Small intestine (tissue), 7 donors: ENCODE results near the gene CAGE1. TPM values are rescaled to one million over a fixed set of nuclear protein-coding genes. Genes with fewer than 3 reads are reported as not detected.
"Not testable (repeated sequence)": the region's sequence is repeated elsewhere in the genome, so short reads cannot be mapped to it uniquely, and the experiment has no call there.

Source experiments
- DNase-seq, 2 donors: peaks; one replicate each; pipeline versions ENCODE4 v3.0.0 to v3.0.0-alpha.2; 2013
- FAIRE-seq: peaks from 2 replicates; lab custom pipeline; 2012; peaks lifted over from hg19 to GRCh38; lab: Jason Lieb, UNC
- H3K27ac ChIP-seq, 3 donors: one replicate each; pipeline ENCODE4 v1.5.1; 2013; ENCODE audit warnings: low read length in 2 of 3, mild to moderate bottlenecking in 2 of 3, control low read depth in 1 of 3, inconsistent platforms in 1 of 3, low read depth in 1 of 3, moderate library complexity in 1 of 3
- H3K27me3 ChIP-seq, 3 donors: one replicate each; pipeline ENCODE4 v1.6.1; 2013; ENCODE audit warnings: low read length in 3 of 3, inconsistent platforms in 1 of 3; ENCODE audit not compliant: control insufficient read depth in 3 of 3, insufficient read depth in 3 of 3
- H3K36me3 ChIP-seq, 3 donors: one replicate each; pipeline ENCODE4 v1.6.1; 2013; ENCODE audit warnings: low read length in 3 of 3, inconsistent platforms in 1 of 3, low read depth in 1 of 3, mild to moderate bottlenecking in 1 of 3, moderate library complexity in 1 of 3; ENCODE audit not compliant: control insufficient read depth in 3 of 3, insufficient read depth in 2 of 3
- H3K4me1 ChIP-seq, 3 donors: one replicate each; pipeline ENCODE4 v1.6.1; 2013; ENCODE audit warnings: low read length in 2 of 3, inconsistent platforms in 1 of 3, low read depth in 1 of 3, mild to moderate bottlenecking in 1 of 3, moderate library complexity in 1 of 3; ENCODE audit not compliant: control insufficient read depth in 3 of 3, insufficient read depth in 2 of 3
- H3K4me3 ChIP-seq, 3 donors: one replicate each; pipeline ENCODE4 v1.5.1; 2013; ENCODE audit warnings: low read length in 3 of 3, control low read depth in 1 of 3, inconsistent platforms in 1 of 3, low read depth in 1 of 3, mild to moderate bottlenecking in 1 of 3, moderate library complexity in 1 of 3
- H3K9me3 ChIP-seq, 2 donors: one replicate each; pipeline ENCODE4 v1.6.1; 2013; ENCODE audit warnings: low read depth in 1 of 2, low read length in 1 of 2; ENCODE audit not compliant: control insufficient read depth in 2 of 2, insufficient read depth in 1 of 2
- WGBS, 3 donors: extraction: QIAGEN DNeasy Blood & Tissue Kit; methylation state at CpG; one replicate each; pipeline ENCODE4 v1.1.7; 2013; 5-methylcytosine and 5-hydroxymethylcytosine counted together
- polyA plus RNA-seq, 4 donors: library from polyadenylated mRNA; stranded (reverse) in 3 of 4; unstranded in 1 of 4; fragments of 200-250 nt in 3 of 4; fragments of 120-200 nt in 1 of 4; gene quantifications; one replicate each; pipeline versions ENCODE4 v1.2.1 to v1.2.3, GENCODE V29; 2013
- donor health status: healthy with polysubstance abuse.
- donor health status: control.
- donor health status: control.
- donor health status: Bipolar disorder and iron deficiency.
- donor health status: healthy.

The CAGE1 gene
- polyA plus RNA-seq, 4 donors: 0.01 TPM; not detected in 3

DNA sequence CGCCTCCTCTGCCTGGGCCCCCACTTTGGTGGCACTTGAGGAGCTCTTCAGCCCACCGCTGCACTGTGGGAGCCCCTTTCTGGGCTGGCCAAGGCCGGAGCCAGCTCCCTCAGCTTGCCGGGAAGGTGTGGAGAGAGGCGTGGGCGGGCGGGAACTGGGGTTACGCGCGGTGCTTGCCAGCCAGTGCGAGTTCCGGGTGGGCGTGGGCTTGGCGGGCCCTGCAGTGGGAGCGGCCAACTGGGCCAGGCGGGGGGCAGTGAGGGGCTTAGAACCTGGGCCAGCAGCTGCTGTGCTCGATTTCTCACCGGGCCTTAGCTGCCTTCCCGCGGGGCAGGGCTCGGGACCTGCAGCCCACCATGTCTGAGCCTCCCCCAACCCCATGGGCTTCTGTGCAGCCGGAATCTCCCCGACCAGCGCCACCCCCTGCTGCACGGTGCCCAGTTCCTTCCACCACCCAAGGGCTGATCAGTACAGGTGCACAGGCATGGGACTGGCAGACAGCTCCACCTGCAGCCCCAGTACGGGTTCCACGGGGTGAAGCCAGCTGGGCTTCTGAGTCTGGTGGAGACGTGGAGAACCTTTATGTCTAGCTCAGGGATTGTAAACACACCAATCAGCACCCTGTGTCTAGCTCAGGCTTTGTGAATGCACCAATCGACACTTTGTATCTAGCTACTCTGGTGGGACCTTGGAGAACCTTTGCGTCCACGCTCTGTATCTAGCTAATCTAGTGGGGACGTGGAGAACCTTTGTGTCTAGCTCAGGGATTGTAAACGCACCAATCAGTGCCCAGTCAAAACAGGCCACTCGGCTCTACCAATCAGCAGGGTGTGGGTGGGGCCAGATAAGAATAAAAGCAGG lies 74.2 kb downstream of the CAGE1 start:
- 84 to 91% (median 88%) methylated on average over 32 to 34 of the region's 34 CpGs for WGBS, 3 donors

DNA sequence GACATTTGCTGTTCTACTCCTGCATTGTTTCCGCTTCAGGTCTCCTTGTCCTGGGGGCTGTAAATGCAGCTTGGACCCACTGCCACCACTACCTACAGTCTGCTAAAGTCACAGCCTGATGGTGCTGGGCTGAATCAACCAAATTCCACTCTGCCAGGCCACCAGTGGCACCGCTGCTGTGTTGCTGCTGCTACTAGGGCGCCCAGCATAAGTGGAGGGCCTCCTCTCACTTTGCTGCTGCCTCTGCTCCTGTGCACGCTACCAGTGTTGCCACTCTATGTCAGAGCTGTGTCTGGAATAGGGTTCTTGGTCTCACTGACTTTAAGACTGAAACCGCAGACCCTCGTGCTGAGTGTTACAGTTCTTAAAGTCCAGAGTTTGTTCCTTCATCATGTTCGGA lies 75.1 kb downstream of the CAGE1 start:
- WGBS, 3 donors: 96 to 98% (median 97%) methylated on average over 7 of the region's 7 CpGs
- H3K27me3 ChIP-seq: no peaks in the 10 kb centered on the region
- no peak overlapping the region for H3K4me3 ChIP-seq
- no peaks in the 10 kb centered on the region for H3K9me3 ChIP-seq
- FAIRE-seq (no peak), DNase-seq (no peak)
- peaks cover 0 to 3% (median under 1%) of the 10 kb centered on the region in 3 donors for H3K36me3 ChIP-seq
- H3K27ac ChIP-seq: no peak overlapping the region
- H3K4me1 ChIP-seq: peaks cover 2 to 4% (median 3%) of the 10 kb centered on the region in 3 donors

More for the DNA sequence above, 74.2 kb downstream of the CAGE1 start:
- not testable (repeated sequence) for H3K27me3 ChIP-seq, FAIRE-seq, H3K9me3 ChIP-seq, DNase-seq, H3K4me1 ChIP-seq, H3K27ac ChIP-seq, H3K4me3 ChIP-seq, H3K36me3 ChIP-seq

DNA sequence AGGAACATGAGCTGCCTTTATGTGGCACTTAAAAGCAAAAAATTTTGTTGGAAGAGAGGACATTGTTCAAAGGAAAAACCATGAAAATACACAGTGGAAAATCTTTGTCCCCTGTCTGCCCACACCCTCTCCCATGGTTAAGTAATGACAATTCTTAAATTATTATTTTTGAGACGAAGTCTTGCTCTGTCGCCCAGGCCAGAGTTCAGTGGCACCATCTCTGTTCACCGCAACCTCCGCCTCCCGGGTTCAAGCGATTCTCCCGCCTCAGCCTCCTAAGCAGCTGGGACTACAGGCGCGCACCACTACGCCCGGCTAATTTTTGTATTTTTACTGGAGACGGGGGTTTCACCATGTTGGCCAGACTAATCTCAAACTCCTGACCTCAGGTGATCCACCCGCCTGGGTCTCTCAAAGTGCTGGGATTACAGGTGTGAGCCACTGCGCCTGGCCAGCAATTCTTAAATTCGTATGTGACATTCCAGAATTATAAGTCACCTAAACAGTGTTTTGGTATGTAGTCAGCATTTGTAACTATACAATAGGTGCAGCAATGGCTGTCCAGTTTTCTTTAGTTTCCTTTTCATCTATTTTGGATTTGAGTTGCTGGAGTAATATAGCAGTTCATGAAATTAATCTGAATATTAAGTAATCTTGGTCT lies 75.9 kb downstream of the CAGE1 start:
- peaks cover 2 to 4% (median 3%) of the 10 kb centered on the region in 3 donors for H3K4me1 ChIP-seq
- no peak for FAIRE-seq
- H3K36me3 ChIP-seq: peaks cover 4 to 9% (median 5%) of the 10 kb centered on the region in 3 donors
- no peaks in the 10 kb centered on the region for H3K27me3 ChIP-seq
- H3K4me3 ChIP-seq: peak overlapping the region in 1 of 3 donors; percentile 97
- no peaks in the 10 kb centered on the region for H3K9me3 ChIP-seq
- H3K27ac ChIP-seq: peak overlapping the region; percentile 60 to 99 (median 98)
- WGBS, 3 donors: 83 to 85% (median 84%) methylated on average over 14 to 15 of the region's 15 CpGs
- DNase-seq: no peak

DNA sequence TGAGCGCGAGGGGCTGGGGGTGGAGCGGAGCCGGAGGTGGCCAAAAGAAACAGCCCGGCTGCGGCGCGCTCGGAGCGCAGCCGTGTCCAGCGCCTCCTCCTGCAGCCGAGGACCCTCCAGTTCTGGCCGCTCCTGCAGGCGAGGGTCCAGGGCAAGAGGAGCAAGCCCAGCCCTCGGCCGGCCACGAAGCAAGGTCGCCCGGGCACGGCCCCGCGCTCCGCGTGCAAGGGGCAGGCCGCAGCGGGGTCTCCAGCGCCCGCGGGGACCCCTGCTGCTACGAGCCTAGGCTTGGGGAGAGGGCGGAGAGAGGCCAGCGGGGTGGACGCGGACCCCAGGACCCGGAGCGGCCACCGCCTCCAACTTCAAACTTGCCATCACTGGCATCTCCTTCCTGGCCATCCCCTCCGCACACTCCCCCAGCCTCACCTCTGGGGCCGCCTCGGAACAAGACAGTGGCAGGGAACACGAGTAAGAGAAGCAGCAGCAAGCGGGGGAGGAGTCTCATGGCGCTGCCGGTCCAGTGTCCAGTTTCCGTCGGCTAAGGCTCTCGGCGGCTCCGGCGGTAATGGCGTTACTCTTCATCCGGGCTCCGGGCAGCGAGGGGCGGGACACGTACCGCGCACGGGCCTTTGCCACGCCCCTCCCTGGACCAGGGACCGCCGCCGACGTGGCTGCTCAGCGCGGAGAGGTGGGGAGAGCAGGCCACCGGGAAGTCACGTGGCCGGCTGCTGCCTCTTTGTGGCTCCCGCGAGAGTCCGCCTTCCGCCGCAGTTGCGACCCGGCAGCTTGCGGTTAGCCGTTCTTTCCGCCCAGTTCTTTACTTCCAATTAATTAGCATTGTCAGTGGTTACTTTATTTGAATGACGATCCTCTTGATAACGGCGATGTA lies 76.7 kb downstream of the CAGE1 start, which contains the start of gene SSR1:
Gene SSR1, minus strand, starts transcription at position 584 of the 889 bp plus-strand sequence. Its CDS starts 79 bp downstream, at position 505.
- WGBS, 3 donors: 0% methylated on average over 72 to 83 of the region's 83 CpGs
- no peaks in the 10 kb centered on the region for H3K27me3 ChIP-seq
- FAIRE-seq: no peak

DNA sequence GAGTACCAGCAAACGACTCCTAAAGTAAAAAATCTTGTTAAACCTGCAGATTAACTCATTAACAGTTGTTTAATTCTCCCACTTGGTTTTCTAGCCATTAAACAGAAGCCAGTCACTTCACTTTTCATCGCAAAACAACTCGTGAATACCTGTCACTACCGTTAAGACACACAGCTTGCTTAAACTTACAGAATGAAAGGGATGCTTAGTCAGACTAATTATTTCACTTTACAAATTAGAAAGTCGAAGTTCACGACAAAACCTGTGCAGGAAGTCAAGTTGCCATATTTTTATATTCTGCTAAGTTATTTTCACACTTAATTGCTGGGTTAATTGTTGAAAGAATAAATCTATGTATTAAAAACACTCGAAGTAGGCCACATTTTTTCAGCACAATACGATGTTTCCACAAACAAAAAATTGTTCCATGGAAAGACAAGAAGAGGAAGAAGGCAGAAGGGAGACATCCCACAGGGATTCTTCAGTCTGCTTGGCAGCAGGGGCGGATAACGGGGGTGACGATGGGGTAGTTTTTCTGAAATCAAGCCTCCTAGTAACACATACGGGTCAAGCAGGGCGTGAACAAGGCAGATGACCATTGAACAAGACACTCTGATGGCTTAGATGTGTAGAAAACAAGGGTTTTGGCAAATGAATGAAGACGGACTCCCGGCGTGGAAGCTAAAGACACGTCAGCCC lies 77.5 kb downstream of the CAGE1 start:
- Histone ChIP-seq H3K4me1 (peaks cover 2 to 4% (median 3%) of the 10 kb centered on the region in 3 donors), H3K27ac (peak overlapping the region; percentile 87 to 99 (median 98)), H3K9me3 (no peaks in the 10 kb centered on the region), H3K36me3 (peaks cover 8 to 11% (median 8%) of the 10 kb centered on the region in 3 donors), H3K4me3 (peak overlapping the region; percentile 96 to 97 (median 96)), H3K27me3 (no peaks in the 10 kb centered on the region)
- 0 to 3% (median 2%) methylated on average over 17 of the region's 17 CpGs for WGBS, 3 donors
- FAIRE-seq (no peak), DNase-seq (peak; percentile 24 to 49)

More for the DNA sequence above, 76.7 kb downstream of the CAGE1 start, which contains the start of gene SSR1:
- peaks cover 2 to 4% (median 3%) of the 10 kb centered on the region in 3 donors for H3K4me1 ChIP-seq
- H3K4me3 ChIP-seq: peak within 1 kb of the TSS; percentile 96 to 97 (median 96)
- H3K9me3 ChIP-seq: no peaks in the 10 kb centered on the region
- peak within 1 kb of the TSS; percentile 87 to 99 (median 98) for H3K27ac ChIP-seq
- DNase-seq: peak; percentile 97 to 98
- H3K36me3 ChIP-seq: peaks cover 4 to 9% (median 5%) of the 10 kb centered on the region in 3 donors

DNA sequence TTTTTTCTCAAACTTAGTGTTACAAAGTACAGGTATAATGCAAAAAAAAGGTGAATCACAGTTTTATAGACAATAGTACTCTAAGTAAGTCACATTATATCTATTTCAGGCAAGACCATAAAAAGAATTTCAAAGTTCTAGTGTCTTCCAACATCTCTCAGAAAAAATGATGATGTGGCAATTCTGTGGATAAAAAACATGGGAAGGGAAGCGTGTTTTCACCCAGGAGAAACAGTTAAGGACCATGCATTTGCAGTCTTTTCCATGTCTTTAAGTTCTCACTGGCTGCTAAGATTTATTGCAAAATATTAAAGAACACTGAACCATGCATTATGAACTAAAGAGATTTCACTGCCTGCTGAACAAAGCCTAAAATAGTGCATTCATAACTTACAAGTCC lies 78.4 kb downstream of the CAGE1 start:
- no peaks in the 10 kb centered on the region for H3K9me3 ChIP-seq
- 75 to 85% (median 81%) methylated on average over 1 of the region's 1 CpG for WGBS, 3 donors
- H3K27me3 ChIP-seq: no peaks in the 10 kb centered on the region
- DNase-seq (peak in 1 of 2 donors; percentile 13), FAIRE-seq (no peak)
- H3K27ac ChIP-seq: no peak overlapping the region
- H3K36me3 ChIP-seq: peaks cover 8 to 17% (median 8%) of the 10 kb centered on the region in 3 donors
- H3K4me3 ChIP-seq: no peak overlapping the region
- peaks cover 2 to 4% (median 3%) of the 10 kb centered on the region in 3 donors for H3K4me1 ChIP-seq

DNA sequence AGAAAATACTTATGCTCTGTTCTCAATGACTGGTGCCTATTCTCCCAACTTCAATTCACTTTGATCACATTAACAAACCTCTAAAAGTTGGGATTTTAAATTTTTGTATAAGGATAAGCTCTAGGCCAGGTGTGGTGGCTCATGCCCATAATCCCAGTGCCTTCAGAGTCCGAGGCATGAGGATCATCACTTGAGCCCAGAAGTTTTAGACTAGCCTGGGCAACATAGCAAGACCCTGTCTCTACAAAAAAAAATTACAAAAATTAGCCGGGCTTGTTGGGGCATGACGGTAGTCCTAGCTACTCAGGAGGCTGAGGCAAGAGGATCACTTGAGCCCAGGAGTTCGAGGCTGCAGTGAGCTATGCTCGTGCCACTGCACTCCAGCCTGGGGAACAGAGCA lies 80.5 kb downstream of the CAGE1 start:
- Histone ChIP-seq H3K27me3 (no peaks in the 10 kb centered on the region), H3K36me3 (peaks cover 8 to 17% (median 15%) of the 10 kb centered on the region in 3 donors), H3K4me1 (peaks cover 2 to 4% (median 3%) of the 10 kb centered on the region in 3 donors)

More for the DNA sequence above, 80.5 kb downstream of the CAGE1 start:
- 58 to 92% (median 84%) methylated on average over 5 of the region's 5 CpGs for WGBS, 3 donors
- H3K9me3 ChIP-seq: no peaks in the 10 kb centered on the region
- FAIRE-seq: no peak
- DNase-seq: no peak
- H3K27ac ChIP-seq: no peak overlapping the region
- no peak overlapping the region for H3K4me3 ChIP-seq
